GM12801 (cell line): Measurements from ENCODE around the gene RAPGEF2.

ENCODE experiments used
- CTCF ChIP-seq: IDR thresholded peaks from one replicate; pipeline ENCODE4 v1.5.1; 2011; ENCODE audit warnings: control low read depth; ENCODE audit not compliant: insufficient read length; ENCODE audit errors: extremely low read depth

The RAPGEF2 gene

GRCh38 chr4:159390648-159391047, 287.8 kb downstream of the RAPGEF2 start:
- no peak for TF ChIP-seq CTCF

- TF ChIP-seq CTCF: no peak
Measured at GRCh38 chr4:159395693-159396092, 292.8 kb downstream of the RAPGEF2 start.

- TF ChIP-seq CTCF: no peak
Measured at GRCh38 chr4:159396151-159396550, 293.3 kb downstream of the RAPGEF2 start.

GRCh38 chr4:159398236-159398638, 295.4 kb downstream of the RAPGEF2 start:
- TF ChIP-seq CTCF: no peak

GRCh38 chr4:159400558-159401225, 297.8 kb downstream of the RAPGEF2 start:
- no peak for TF ChIP-seq CTCF

- no peak for TF ChIP-seq CTCF
Measured at GRCh38 chr4:159401226-159401712, 298.4 kb downstream of the RAPGEF2 start.

- no peak for TF ChIP-seq CTCF
Measured at GRCh38 chr4:159401791-159402380, 299.0 kb downstream of the RAPGEF2 start.
